Tibial artery (tissue), 4 donors: ENCODE data around the gene CCDC97.

Experiments used
- DNase-seq, 2 donors: peaks; one replicate each; pipeline ENCODE4 v3.0.0-alpha.2; 2019
- H3K27ac ChIP-seq, 2 donors: fragments of 200-600 bp; sonication (generic) in 1 of 2; 1 replicate in 1 of 2; 2 replicates in 1 of 2; pipeline ENCODE4 v1.5.1; 2018 to 2019; ENCODE audit warnings: mild to moderate bottlenecking in 1 of 2
- H3K27me3 ChIP-seq, 2 donors: fragments of 200-600 bp; sonication (generic) in 1 of 2; one replicate each; pipeline versions ENCODE4 v1.5.1 to v1.6.0; 2016 to 2019
- H3K36me3 ChIP-seq, 3 donors: fragments of 200-600 bp; sonication (generic) in 2 of 3; one replicate each; pipeline ENCODE4 v1.5.1; 2016 to 2019; ENCODE audit warnings: mild to moderate bottlenecking in 2 of 3
- H3K4me1 ChIP-seq, 4 donors: fragments of 200-600 bp; sonication (generic) in 2 of 4; 1 replicate in 3 of 4; 2 replicates in 1 of 4; pipeline ENCODE4 v1.5.1; 2016 to 2019
- H3K4me3 ChIP-seq, 2 donors: fragments of 200-600 bp; sonication (generic) in 1 of 2; 1 replicate in 1 of 2; 2 replicates in 1 of 2; pipeline ENCODE4 v1.5.1; 2018 to 2019; ENCODE audit warnings: mild to moderate bottlenecking in 2 of 2
- H3K9me3 ChIP-seq, 3 donors: fragments of 200-600 bp; sonication (generic) in 1 of 3; one replicate each; pipeline ENCODE4 v1.5.1; 2016 to 2019
- intact Hi-C: fragments of 100-400 bp; cut with DNase I; formaldehyde crosslinking; loops from one replicate; pipeline ENCODE4 v1.15.0; 2023; ENCODE audit warnings: low total_unique reads
- TF ChIP-seq, protein P1 (sequence below), 2 experiments: fragments of 200-600 bp in 1 of 2; fragments of 450-650 bp in 1 of 2; IDR thresholded peaks; one replicate each; pipeline ENCODE4 v1.5.1; 2017 to 2019; ENCODE audit warnings: antibody characterized with exemption in 2 of 2, mild to moderate bottlenecking in 1 of 2, moderate library complexity in 1 of 2

The CCDC97 gene

GRCh38 chr19:41353466-41354342 is 43.7 kb downstream of the CCDC97 start, which contains the start of gene TGFB1:
TGFB1 (minus strand) TSS chr19:41353922; CDS start chr19:41353044, 878 bp downstream.
- intact Hi-C loops: loop anchor here (5.0 kb wide), 1 partner anchor 41 kb away; the partner anchor contains the start of gene CCDC97
- peak within 1 kb of the TSS; percentile 89 for H3K27ac ChIP-seq

GRCh38 chr19:41354343-41354953 is 44.5 kb downstream of the CCDC97 start:
- Histone ChIP-seq H3K27ac (peak overlapping the region; percentile 89), H3K9me3 (no peaks in the 10 kb centered on the region), H3K4me1 (peaks cover 0 to 35% (median 16%) of the 10 kb centered on the region in 4 donors), H3K27me3 (no peaks in the 10 kb centered on the region), H3K4me3 (peak overlapping the region; percentile 83 to 96), H3K36me3 (no peaks in the 10 kb centered on the region)
- intact Hi-C loops: loop anchor here (5.0 kb wide), 1 partner anchor 42 kb away; the partner anchor contains the start of gene CCDC97
- TF ChIP-seq, protein P1, sequence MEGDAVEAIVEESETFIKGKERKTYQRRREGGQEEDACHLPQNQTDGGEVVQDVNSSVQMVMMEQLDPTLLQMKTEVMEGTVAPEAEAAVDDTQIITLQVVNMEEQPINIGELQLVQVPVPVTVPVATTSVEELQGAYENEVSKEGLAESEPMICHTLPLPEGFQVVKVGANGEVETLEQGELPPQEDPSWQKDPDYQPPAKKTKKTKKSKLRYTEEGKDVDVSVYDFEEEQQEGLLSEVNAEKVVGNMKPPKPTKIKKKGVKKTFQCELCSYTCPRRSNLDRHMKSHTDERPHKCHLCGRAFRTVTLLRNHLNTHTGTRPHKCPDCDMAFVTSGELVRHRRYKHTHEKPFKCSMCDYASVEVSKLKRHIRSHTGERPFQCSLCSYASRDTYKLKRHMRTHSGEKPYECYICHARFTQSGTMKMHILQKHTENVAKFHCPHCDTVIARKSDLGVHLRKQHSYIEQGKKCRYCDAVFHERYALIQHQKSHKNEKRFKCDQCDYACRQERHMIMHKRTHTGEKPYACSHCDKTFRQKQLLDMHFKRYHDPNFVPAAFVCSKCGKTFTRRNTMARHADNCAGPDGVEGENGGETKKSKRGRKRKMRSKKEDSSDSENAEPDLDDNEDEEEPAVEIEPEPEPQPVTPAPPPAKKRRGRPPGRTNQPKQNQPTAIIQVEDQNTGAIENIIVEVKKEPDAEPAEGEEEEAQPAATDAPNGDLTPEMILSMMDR (IDR thresholded peaks at IDR 0.05): peak in 1 of 2 experiments; percentile 4
- DNase-seq: no peak

More at GRCh38 chr19:41353466-41354342, 43.7 kb downstream of the CCDC97 start, which contains the start of gene TGFB1:
- TF ChIP-seq, protein P1 (IDR thresholded peaks at IDR 0.05): peak; percentile 87 to 88
- H3K4me1 ChIP-seq: peaks cover 0 to 35% (median 16%) of the 10 kb centered on the region in 4 donors
- H3K9me3 ChIP-seq: no peaks in the 10 kb centered on the region
- peak within 1 kb of the TSS; percentile 83 to 96 for H3K4me3 ChIP-seq
- DNase-seq: peak; percentile 90 to 95
- no peaks in the 10 kb centered on the region for H3K36me3 ChIP-seq
- H3K27me3 ChIP-seq: no peaks in the 10 kb centered on the region

- Histone ChIP-seq H3K4me3 (no peak overlapping the region), H3K27me3 (no peaks in the 10 kb centered on the region), H3K27ac (peak overlapping the region in 1 of 2 donors; percentile 11), H3K4me1 (peaks cover 0 to 35% (median 14%) of the 10 kb centered on the region in 4 donors), H3K36me3 (no peaks in the 10 kb centered on the region), H3K9me3 (no peaks in the 10 kb centered on the region)
- no peak for DNase-seq
- intact Hi-C loops: loop anchor here (5.0 kb wide), 1 partner anchor 148 kb away; no protein-coding TSS in a partner anchor
- TF ChIP-seq, protein P1 (IDR thresholded peaks at IDR 0.05): no peak
Measured at GRCh38 chr19:41355035-41355434, 45.1 kb downstream of the CCDC97 start.

DNA sequence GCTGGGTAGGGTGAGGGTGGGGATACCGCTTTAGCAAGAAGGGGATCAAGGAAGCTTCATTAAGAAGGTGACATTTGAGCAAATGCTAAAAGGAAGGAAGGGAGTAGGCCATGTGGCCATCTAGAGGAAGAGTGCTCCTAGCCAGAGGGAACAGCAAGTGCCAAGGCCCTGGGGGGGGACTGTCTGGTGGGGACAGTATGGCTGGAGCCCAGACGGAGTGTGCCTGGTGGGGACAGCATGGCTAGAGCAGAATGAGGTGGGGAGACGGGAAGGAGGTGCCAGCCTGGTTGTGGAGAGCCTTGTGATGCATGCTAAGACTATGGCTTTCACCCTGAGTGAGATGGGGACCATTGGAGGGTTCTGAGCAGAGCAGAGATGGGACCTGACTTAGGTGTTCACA is 45.8 kb downstream of the CCDC97 start:
- peaks cover 0 to 30% (median 8%) of the 10 kb centered on the region in 4 donors for H3K4me1 ChIP-seq
- H3K36me3 ChIP-seq: no peaks in the 10 kb centered on the region
- intact Hi-C loops: loop anchor here (5.0 kb wide), 1 partner anchor 149 kb away; no protein-coding TSS in a partner anchor
- no peak overlapping the region for H3K27ac ChIP-seq
- TF ChIP-seq, protein P1 (IDR thresholded peaks at IDR 0.05): no peak
- no peak for DNase-seq
- H3K4me3 ChIP-seq: no peak overlapping the region
- no peaks in the 10 kb centered on the region for H3K9me3 ChIP-seq
- no peaks in the 10 kb centered on the region for H3K27me3 ChIP-seq

- Histone ChIP-seq H3K9me3 (no peaks in the 10 kb centered on the region), H3K27me3 (no peaks in the 10 kb centered on the region), H3K27ac (no peak overlapping the region), H3K4me1 (peaks cover 0 to 18% (median 4%) of the 10 kb centered on the region in 4 donors), H3K36me3 (no peaks in the 10 kb centered on the region), H3K4me3 (no peak overlapping the region)
- intact Hi-C loops: loop anchor here (5.0 kb wide), 1 partner anchor 150 kb away; no protein-coding TSS in a partner anchor
- DNase-seq: no peak
- TF ChIP-seq, protein P1 (IDR thresholded peaks at IDR 0.05): no peak
Measured at GRCh38 chr19:41356984-41357739, 47.2 kb downstream of the CCDC97 start.
